HL-60 (cell line): ENCODE data around the gene VTA1.

ENCODE experiments used
- DNase-seq, 2 experiments: peaks; one replicate each; pipeline ENCODE4 v3.0.0-alpha.2; 2010 to 2020; ENCODE audit warnings: low read depth in 1 of 2, low spot score in 1 of 2
- H3K27ac ChIP-seq: fragments of 250-450 bp; sonication (Bioruptor Pico); replicated peaks from 2 replicates; pipeline ENCODE4 v1.5.1; 2020; ENCODE audit warnings: mild to moderate bottlenecking, moderate library complexity
- H3K27me3 ChIP-seq: fragments of 250-450 bp; sonication (Bioruptor Pico); 2 replicates; pipeline ENCODE4 v1.5.1; 2021; ENCODE audit warnings: mild to moderate bottlenecking, moderate library complexity; ENCODE audit not compliant: insufficient read depth, poor library complexity, severe bottlenecking
- H3K4me3 ChIP-seq: replicated peaks from 2 replicates; pipeline ENCODE4 v1.5.1; 2011; ENCODE audit warnings: mild to moderate bottlenecking, control low read depth, low read length; ENCODE audit not compliant: insufficient read depth
- CTCF ChIP-seq: IDR thresholded peaks from one replicate; pipeline ENCODE4 v1.5.1; 2011; ENCODE audit warnings: low read length, control low read depth, inconsistent platforms; ENCODE audit not compliant: insufficient read depth
- GABPA ChIP-seq: IDR thresholded peaks from 2 replicates; pipeline ENCODE4 v1.6.1; 2012; ENCODE audit warnings: low read depth
- POLR2AphosphoS5 ChIP-seq: IDR thresholded peaks from 2 replicates; pipeline ENCODE4 v1.6.1; 2012; ENCODE audit warnings: low read depth
- REST ChIP-seq: IDR thresholded peaks from 2 replicates; pipeline ENCODE4 v1.6.1; 2012; ENCODE audit warnings: low read depth; ENCODE audit not compliant: insufficient replicate concordance
- SPI1 ChIP-seq: IDR thresholded peaks from 2 replicates; pipeline ENCODE4 v1.6.1; 2012; ENCODE audit warnings: low read depth, mild to moderate bottlenecking, borderline replicate concordance

The VTA1 gene

GRCh38 chr6:142189057-142189456 lies 42.0 kb downstream of the VTA1 start:
- H3K4me3 ChIP-seq, result no peak overlapping the region
- no peaks in the 10 kb centered on the region for H3K27me3 ChIP-seq
- no peak overlapping the region for H3K27ac ChIP-seq
- DNase-seq, result no peak
- no peak for TF ChIP-seq CTCF

- no peak overlapping the region for H3K4me3 ChIP-seq
- no peaks in the 10 kb centered on the region for H3K27me3 ChIP-seq
- TF ChIP-seq POLR2AphosphoS5 (no peak), CTCF (no peak), REST (no peak), GABPA (no peak), SPI1 (no peak)
- no peak for DNase-seq
- no peak overlapping the region for H3K27ac ChIP-seq
Measured at GRCh38 chr6:142192343-142192742, 45.3 kb downstream of the VTA1 start.

- no peak overlapping the region for H3K4me3 ChIP-seq
- H3K27ac ChIP-seq, result no peak overlapping the region
- no peak for DNase-seq
- TF ChIP-seq REST (no peak), POLR2AphosphoS5 (no peak), GABPA (no peak), SPI1 (no peak), CTCF (no peak)
- no peaks in the 10 kb centered on the region for H3K27me3 ChIP-seq
Measured at GRCh38 chr6:142193621-142194020, 46.6 kb downstream of the VTA1 start.

GRCh38 chr6:142195862-142196541 lies 48.9 kb downstream of the VTA1 start:
- no peak for DNase-seq
- TF ChIP-seq POLR2AphosphoS5 (no peak), SPI1 (no peak)
- Histone ChIP-seq H3K4me3 (no peak overlapping the region), H3K27me3 (no peaks in the 10 kb centered on the region), H3K27ac (no peak overlapping the region)
